Measurements from ENCODE around the gene KCNQ5. TPM values are rescaled to one million over a fixed set of nuclear protein-coding genes. Genes with fewer than 3 reads are reported as not detected.

The KCNQ5 gene
- total RNA-seq, 1 donor from 2014 or later: not detected

DNA sequence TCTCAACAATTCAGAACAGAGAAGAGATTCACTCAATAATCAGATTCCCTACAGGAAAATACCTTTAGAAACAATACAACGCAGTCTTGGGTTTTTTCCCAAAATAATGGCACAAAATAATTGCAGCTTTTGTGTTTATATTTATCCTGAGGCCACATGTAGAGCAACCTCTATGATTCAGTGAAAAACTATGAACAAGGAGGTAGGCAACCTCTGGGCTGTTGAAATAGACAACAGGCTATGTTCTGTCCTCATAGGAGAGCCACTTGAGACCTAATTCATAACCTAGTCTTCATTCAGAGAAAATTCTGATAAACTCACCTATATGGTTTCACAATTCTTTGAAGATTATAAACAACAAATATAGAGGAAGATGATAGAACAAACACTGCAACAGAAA is 485.2 kb downstream of the KCNQ5 start:
- H3K4me1 ChIP-seq: no peaks in the 10 kb centered on the region
- Mint-ChIP-seq H3K36me3 (no peaks in the 10 kb centered on the region), H3K4me3 (no peak overlapping the region), H3K27me3 (ENCODE audit: insufficient read depth, low read depth) (no peaks in the 10 kb centered on the region), H3K9me3 (no peaks in the 10 kb centered on the region), H3K27ac (no peak overlapping the region), H3K4me1 (peaks cover 5% of the 10 kb centered on the region)
- no peak overlapping the region for H3K4me3 ChIP-seq
- DNase-seq (ENCODE audit: low spot score): no peak
- H3K36me3 ChIP-seq: no peaks in the 10 kb centered on the region
- no peaks in the 10 kb centered on the region for H4K20me1 ChIP-seq (ENCODE audit: low read depth)
- TF ChIP-seq, protein P1, sequence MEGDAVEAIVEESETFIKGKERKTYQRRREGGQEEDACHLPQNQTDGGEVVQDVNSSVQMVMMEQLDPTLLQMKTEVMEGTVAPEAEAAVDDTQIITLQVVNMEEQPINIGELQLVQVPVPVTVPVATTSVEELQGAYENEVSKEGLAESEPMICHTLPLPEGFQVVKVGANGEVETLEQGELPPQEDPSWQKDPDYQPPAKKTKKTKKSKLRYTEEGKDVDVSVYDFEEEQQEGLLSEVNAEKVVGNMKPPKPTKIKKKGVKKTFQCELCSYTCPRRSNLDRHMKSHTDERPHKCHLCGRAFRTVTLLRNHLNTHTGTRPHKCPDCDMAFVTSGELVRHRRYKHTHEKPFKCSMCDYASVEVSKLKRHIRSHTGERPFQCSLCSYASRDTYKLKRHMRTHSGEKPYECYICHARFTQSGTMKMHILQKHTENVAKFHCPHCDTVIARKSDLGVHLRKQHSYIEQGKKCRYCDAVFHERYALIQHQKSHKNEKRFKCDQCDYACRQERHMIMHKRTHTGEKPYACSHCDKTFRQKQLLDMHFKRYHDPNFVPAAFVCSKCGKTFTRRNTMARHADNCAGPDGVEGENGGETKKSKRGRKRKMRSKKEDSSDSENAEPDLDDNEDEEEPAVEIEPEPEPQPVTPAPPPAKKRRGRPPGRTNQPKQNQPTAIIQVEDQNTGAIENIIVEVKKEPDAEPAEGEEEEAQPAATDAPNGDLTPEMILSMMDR (IDR thresholded peaks at IDR 0.05): no peak
- H3K79me2 ChIP-seq (ENCODE audit: low read depth): no peaks in the 10 kb centered on the region
- H3K27ac ChIP-seq: no peak overlapping the region
- H3F3A ChIP-seq (ENCODE audit: low read depth): no peaks in the 10 kb centered on the region
- no peak overlapping the region for H3K9ac ChIP-seq
- no peak overlapping the region for H3K4me2 ChIP-seq
- no peaks in the 10 kb centered on the region for H3K9me3 ChIP-seq (ENCODE audit: low read depth)
- no peaks in the 10 kb centered on the region for H3K27me3 ChIP-seq
- no peak overlapping the region for H2AFZ ChIP-seq (replicated peaks)

DNA sequence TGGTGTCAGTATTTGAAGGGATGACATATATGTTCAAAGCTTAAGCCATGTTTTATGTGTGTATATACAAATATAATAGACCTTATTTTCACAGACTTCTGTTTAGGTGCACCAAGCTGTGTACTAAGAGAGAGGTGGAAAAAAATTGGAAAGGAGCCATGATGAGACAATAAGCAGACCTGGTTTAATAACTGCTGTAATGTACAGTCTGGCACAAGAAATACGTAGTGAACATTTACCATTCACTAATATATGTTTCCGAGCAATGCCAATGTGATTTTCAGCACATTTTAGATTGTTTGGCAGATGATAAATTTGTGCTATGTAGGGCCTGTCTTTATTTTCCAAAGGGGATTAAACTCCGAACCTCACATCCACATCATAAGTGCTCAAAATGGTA is 487.1 kb downstream of the KCNQ5 start:
- H3K4me3 ChIP-seq: no peak overlapping the region
- no peak for TF ChIP-seq EZH2phosphoT487 (IDR thresholded peaks at IDR 0.05)
- no peak for TF ChIP-seq EZH2 (IDR thresholded peaks at IDR 0.05)
- TF ChIP-seq, protein P1 (IDR thresholded peaks at IDR 0.05): no peak
- Mint-ChIP-seq H3K4me3 (no peak overlapping the region), H3K27ac (no peak overlapping the region), H3K4me1 (peaks cover 5% of the 10 kb centered on the region), H3K9me3 (no peaks in the 10 kb centered on the region), H3K36me3 (no peaks in the 10 kb centered on the region), H3K27me3 (ENCODE audit: insufficient read depth, low read depth) (no peaks in the 10 kb centered on the region)
- no peak overlapping the region for H3K4me2 ChIP-seq
- H3K27ac ChIP-seq: no peak overlapping the region
- no peaks in the 10 kb centered on the region for H3F3A ChIP-seq (ENCODE audit: low read depth)
- H3K4me1 ChIP-seq: no peaks in the 10 kb centered on the region
- H2AFZ ChIP-seq (replicated peaks): no peak overlapping the region
- no peaks in the 10 kb centered on the region for H4K20me1 ChIP-seq (ENCODE audit: low read depth)
- DNase-seq (ENCODE audit: low spot score): no peak
- no peaks in the 10 kb centered on the region for H3K36me3 ChIP-seq
- H3K9ac ChIP-seq: no peak overlapping the region
- H3K27me3 ChIP-seq: no peaks in the 10 kb centered on the region
- H3K79me2 ChIP-seq (ENCODE audit: low read depth): no peaks in the 10 kb centered on the region
- H3K9me3 ChIP-seq (ENCODE audit: low read depth): no peaks in the 10 kb centered on the region

DNA sequence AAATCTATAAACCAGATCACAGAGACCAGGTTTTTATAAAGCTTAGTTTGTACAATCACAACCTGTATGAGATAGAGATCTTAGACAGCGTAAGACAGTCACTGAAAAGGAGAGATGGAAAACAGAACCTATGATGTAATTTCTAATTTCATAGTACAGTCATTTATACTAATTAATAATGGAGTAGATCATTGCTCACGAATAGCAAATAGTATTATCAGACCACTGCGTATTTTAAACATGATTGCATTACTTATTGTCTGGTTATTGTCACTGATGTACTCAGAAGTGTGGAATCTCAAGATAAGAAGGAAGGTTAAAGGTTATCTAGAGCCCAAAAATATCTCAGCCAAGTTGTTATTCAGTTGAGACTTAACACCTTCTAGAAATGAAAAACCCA is 487.8 kb downstream of the KCNQ5 start:
- TF ChIP-seq, protein P1 (IDR thresholded peaks at IDR 0.05): no peak
- TF ChIP-seq EZH2phosphoT487 (IDR thresholded peaks at IDR 0.05) (no peak), EZH2 (IDR thresholded peaks at IDR 0.05) (no peak)

More for the DNA sequence above, 487.8 kb downstream of the KCNQ5 start:
- H2AFZ ChIP-seq (replicated peaks): no peak overlapping the region
- no peak overlapping the region for H3K27ac Mint-ChIP-seq
- H3K79me2 ChIP-seq (ENCODE audit: low read depth): no peaks in the 10 kb centered on the region
- no peak overlapping the region for H3K27ac ChIP-seq
- no peaks in the 10 kb centered on the region for H3F3A ChIP-seq (ENCODE audit: low read depth)
- H3K4me1 ChIP-seq: no peaks in the 10 kb centered on the region
- H3K9me3 Mint-ChIP-seq: no peaks in the 10 kb centered on the region
- H4K20me1 ChIP-seq (ENCODE audit: low read depth): no peaks in the 10 kb centered on the region
- no peaks in the 10 kb centered on the region for H3K36me3 ChIP-seq
- H3K9ac ChIP-seq: no peak overlapping the region
- H3K4me3 ChIP-seq: no peak overlapping the region
- no peaks in the 10 kb centered on the region for H3K27me3 Mint-ChIP-seq (ENCODE audit: insufficient read depth, low read depth)
- H3K36me3 Mint-ChIP-seq: no peaks in the 10 kb centered on the region
- no peak overlapping the region for H3K4me2 ChIP-seq
- peaks cover 5% of the 10 kb centered on the region for H3K4me1 Mint-ChIP-seq
- H3K27me3 ChIP-seq: no peaks in the 10 kb centered on the region
- no peak for DNase-seq (ENCODE audit: low spot score)
- no peaks in the 10 kb centered on the region for H3K9me3 ChIP-seq (ENCODE audit: low read depth)
- H3K4me3 Mint-ChIP-seq: no peak overlapping the region
